ENCODE results near the gene CTBS.

CTBS gene

GRCh38 chr1:84505493-84506001, 68.7 kb downstream of the CTBS start:
- H3K4me1 ChIP-seq (ENCODE audit: control insufficient read depth in 1 of 2, insufficient read depth in 1 of 2, low read depth in 1 of 2, low read length in 1 of 2), result peaks cover 33 to 39% of the 10 kb centered on the region in 2 experiments
- peak overlapping the region; percentile 98 for H3K27ac ChIP-seq
- H3K27me3 ChIP-seq, result no peaks in the 10 kb centered on the region
- no peak for TF ChIP-seq CTCF (IDR thresholded peaks at IDR 0.05)
- H3K4me3 ChIP-seq (ENCODE audit: low read depth in 1 of 2, low read length in 1 of 2), result peak overlapping the region; percentile 82 to 94
- H3K36me3 ChIP-seq, result peaks cover 15% of the 10 kb centered on the region
- H3K9me3 ChIP-seq, result no peaks in the 10 kb centered on the region

- Histone ChIP-seq H3K36me3 (peaks cover 20% of the 10 kb centered on the region), H3K27ac (peak overlapping the region; percentile 98), H3K4me3 (ENCODE audit: low read depth in 1 of 2, low read length in 1 of 2) (peak overlapping the region; percentile 82 to 94), H3K27me3 (no peaks in the 10 kb centered on the region), H3K9me3 (no peaks in the 10 kb centered on the region), H3K4me1 (ENCODE audit: control insufficient read depth in 1 of 2, insufficient read depth in 1 of 2, low read depth in 1 of 2, low read length in 1 of 2) (peaks cover 33 to 39% of the 10 kb centered on the region in 2 experiments)
- TF ChIP-seq CTCF (IDR thresholded peaks at IDR 0.05), result no peak
Measured at GRCh38 chr1:84504580-84505492, 69.4 kb downstream of the CTBS start.

- TF ChIP-seq CTCF (IDR thresholded peaks at IDR 0.05), result no peak
- Histone ChIP-seq H3K27me3 (no peaks in the 10 kb centered on the region), H3K4me3 (ENCODE audit: low read depth in 1 of 2, low read length in 1 of 2) (no peak overlapping the region), H3K36me3 (peaks cover 39% of the 10 kb centered on the region), H3K4me1 (ENCODE audit: control insufficient read depth in 1 of 2, insufficient read depth in 1 of 2, low read depth in 1 of 2, low read length in 1 of 2) (peaks cover 33 to 39% of the 10 kb centered on the region in 2 experiments), H3K27ac (no peak overlapping the region), H3K9me3 (no peaks in the 10 kb centered on the region)
Measured at GRCh38 chr1:84502927-84503326, 71.3 kb downstream of the CTBS start.
